WTC11 (cell line): ENCODE results near the gene GPC4. TPM values are rescaled to one million over a fixed set of nuclear protein-coding genes. Genes with fewer than 3 reads are reported as not detected.

Source experiments
- ATAC-seq: fragments of 200-7000 bp; cut with Tn5 transposase; 2 replicates; pipeline ENCODE4 v1.10.0; 2021; ENCODE audit warnings: mild to moderate bottlenecking, moderate library complexity
- CTCF ChIA-PET: fragments of 300-600 bp; sonication (Branson Sonifier 250); formaldehyde crosslinking; loops from one replicate; lab custom pipeline; 2021; ENCODE audit warnings: antibody characterized with exemption; lab: Charles Lee
- POLR2A ChIA-PET: fragments of 350-600 bp; sonication (Branson Sonifier 250); formaldehyde crosslinking; loops from one replicate; lab custom pipeline; 2021; ENCODE audit warnings: antibody characterized with exemption; lab: Charles Lee
- DNase-seq: peaks from one replicate; pipeline ENCODE4 v3.0.0; 2021; ENCODE audit warnings: low spot score
- H3K27ac Mint-ChIP-seq: 2 replicates; pipeline ENCODE4 v1.8.0; 2021; ENCODE audit warnings: mixed read lengths
- H3K27me3 Mint-ChIP-seq: 2 replicates; pipeline ENCODE4 v1.8.0; 2021; ENCODE audit warnings: low read depth, mild to moderate bottlenecking, moderate library complexity, mixed read lengths
- H3K36me3 Mint-ChIP-seq: 2 replicates; pipeline ENCODE4 v1.8.0; 2021; ENCODE audit warnings: mixed read lengths
- H3K4me1 Mint-ChIP-seq: 2 replicates; pipeline ENCODE4 v1.8.0; 2022; ENCODE audit warnings: mixed read lengths
- H3K4me3 Mint-ChIP-seq: 2 replicates; pipeline ENCODE4 v1.8.0; 2021; ENCODE audit warnings: mild to moderate bottlenecking, moderate library complexity, mixed read lengths
- H3K9me3 Mint-ChIP-seq: 2 replicates; pipeline ENCODE4 v1.8.0; 2021; ENCODE audit warnings: mixed read lengths
- ATF1 ChIP-seq: sonication (generic); formaldehyde crosslinking; IDR thresholded peaks from 2 replicates; pipeline ENCODE4 v1.8.1; 2023; ENCODE audit warnings: mild to moderate bottlenecking, moderate library complexity, missing genetic modification reagents
- CBFB ChIP-seq: sonication (generic); formaldehyde crosslinking; IDR thresholded peaks from 2 replicates; pipeline ENCODE4 v1.8.1; 2022; ENCODE audit warnings: mild to moderate bottlenecking, low read depth, missing genetic modification reagents
- CDX4 ChIP-seq: fragments of 250-450 bp; sonication (Bioruptor Pico); IDR thresholded peaks from 2 replicates; pipeline ENCODE4 v1.9.0; 2021; ENCODE audit warnings: moderate library complexity, mild to moderate bottlenecking, inconsistent platforms, borderline replicate concordance
- CREB1 ChIP-seq: sonication (generic); formaldehyde crosslinking; IDR thresholded peaks from 2 replicates; pipeline ENCODE4 v1.8.0; 2023; ENCODE audit warnings: mild to moderate bottlenecking, missing genetic modification reagents
- CREM ChIP-seq: sonication (generic); formaldehyde crosslinking; IDR thresholded peaks from 2 replicates; pipeline ENCODE4 v1.8.1; 2022; ENCODE audit warnings: mild to moderate bottlenecking, missing genetic modification reagents, moderate library complexity
- ETV6 ChIP-seq: sonication (generic); formaldehyde crosslinking; IDR thresholded peaks from 2 replicates; pipeline ENCODE4 v1.8.1; 2022; ENCODE audit warnings: mild to moderate bottlenecking, missing genetic modification reagents
- FOXP4 ChIP-seq: sonication (generic); formaldehyde crosslinking; IDR thresholded peaks from 2 replicates; pipeline ENCODE4 v1.8.0; 2022; ENCODE audit warnings: mild to moderate bottlenecking, missing genetic modification reagents
- HMGXB4 ChIP-seq: sonication (generic); formaldehyde crosslinking; IDR thresholded peaks from 2 replicates; pipeline ENCODE4 v1.8.1; 2023; ENCODE audit warnings: mild to moderate bottlenecking, moderate library complexity, missing genetic modification reagents
- IRF2 ChIP-seq: sonication (generic); formaldehyde crosslinking; IDR thresholded peaks from 2 replicates; pipeline ENCODE4 v1.8.0; 2022; ENCODE audit warnings: low read depth, missing genetic modification reagents, borderline replicate concordance
- JUN ChIP-seq: sonication (generic); formaldehyde crosslinking; IDR thresholded peaks from 2 replicates; pipeline ENCODE4 v1.8.0; 2023; ENCODE audit warnings: mild to moderate bottlenecking, missing genetic modification reagents
- MLX ChIP-seq: sonication (generic); formaldehyde crosslinking; IDR thresholded peaks from 2 replicates; pipeline ENCODE4 v1.8.1; 2023; ENCODE audit warnings: mild to moderate bottlenecking, missing genetic modification reagents, moderate library complexity
- NFATC4 ChIP-seq: fragments of 250-450 bp; sonication (Bioruptor Pico); IDR thresholded peaks from 2 replicates; pipeline ENCODE4 v1.9.0; 2021; ENCODE audit warnings: mild to moderate bottlenecking
- NR2C2 ChIP-seq: sonication (generic); formaldehyde crosslinking; IDR thresholded peaks from 2 replicates; pipeline ENCODE4 v1.8.0; 2022; ENCODE audit warnings: mild to moderate bottlenecking, missing genetic modification reagents
- OVOL2 ChIP-seq: fragments of 250-450 bp; sonication (Bioruptor Pico); IDR thresholded peaks from 2 replicates; pipeline ENCODE4 v1.9.0; 2021; ENCODE audit warnings: mild to moderate bottlenecking, borderline replicate concordance
- PRRX2 ChIP-seq: fragments of 250-450 bp; sonication (Bioruptor Pico); IDR thresholded peaks from 2 replicates; pipeline ENCODE4 v1.8.0; 2021; ENCODE audit warnings: mild to moderate bottlenecking
- SP1 ChIP-seq: sonication (generic); formaldehyde crosslinking; conservative IDR thresholded peaks from 2 replicates; pipeline ENCODE4 v1.8.1; 2022; ENCODE audit warnings: missing genetic modification reagents
- TEAD1 ChIP-seq: sonication (generic); formaldehyde crosslinking; IDR thresholded peaks from 2 replicates; pipeline ENCODE4 v1.8.0; 2022; ENCODE audit warnings: mild to moderate bottlenecking, missing genetic modification reagents
- ZMAT4 ChIP-seq: fragments of 250-450 bp; sonication (Bioruptor Pico); IDR thresholded peaks from 2 replicates; pipeline ENCODE4 v1.9.0; 2021; ENCODE audit warnings: mild to moderate bottlenecking
- ZNF396 ChIP-seq: fragments of 250-450 bp; sonication (Bioruptor Pico); IDR thresholded peaks from 2 replicates; pipeline ENCODE4 v1.8.0; 2021; ENCODE audit warnings: mild to moderate bottlenecking, moderate library complexity, borderline replicate concordance
- ZNF423 ChIP-seq: fragments of 250-450 bp; sonication (Bioruptor Pico); IDR thresholded peaks from 2 replicates; pipeline ENCODE4 v2.1.2; 2022; ENCODE audit warnings: mild to moderate bottlenecking, moderate library complexity
- total RNA-seq: library from RNA; stranded (reverse); gene quantifications from 3 replicates; pipeline ENCODE4 v1.2.3, GENCODE V29; 2021

Gene GPC4
- total RNA-seq, 1 experiment from 2014 or later, result 144 TPM

GRCh38 chrX:133440081-133440796 lies 24.9 kb upstream of the GPC4 start:
- Mint-ChIP-seq H3K27me3 (peaks cover 19% of the 10 kb centered on the region), H3K4me3 (peak overlapping the region; percentile 29; the same call in 1 of the 2 replicates), H3K9me3 (no peaks in the 10 kb centered on the region), H3K4me1 (peaks cover 73% of the 10 kb centered on the region), H3K27ac (peak overlapping the region; percentile 96), H3K36me3 (no peaks in the 10 kb centered on the region)
- ChIA-PET POLR2A (no interaction called here), CTCF (interaction anchor here (1.0 kb wide), 1 partner anchor 209 kb away, joined by 3 read pairs; no protein-coding TSS in a partner anchor)
- DNase-seq (peak; percentile 30), ATAC-seq (peak; percentile 71)
- TF ChIP-seq ETV6, result no peak
- TF ChIP-seq ZNF423 (CRISPR knock-in tag), result peak; percentile 73; the same call in 1 of the 2 replicates
- no peak for TF ChIP-seq NR2C2 (CRISPR knock-in tag)
- TF ChIP-seq TEAD1, result peak; percentile 59; the same call in 1 of the 2 replicates
- TF ChIP-seq FOXP4 (CRISPR knock-in tag), result 0 out of 2 replicates have a peak, but pooled peaks have one; percentile 17

- peak overlapping the region; percentile 80 for H3K27ac Mint-ChIP-seq
- 0 out of 2 replicates have a peak, but pooled peaks cover 2% of the 10 kb centered on the region for H3K36me3 Mint-ChIP-seq
- H3K9me3 Mint-ChIP-seq, result 0 out of 2 replicates have a peak, but pooled peaks cover 3% of the 10 kb centered on the region
- peaks cover 60% of the 10 kb centered on the region for H3K4me1 Mint-ChIP-seq
- ATAC-seq, result no peak
- H3K4me3 Mint-ChIP-seq, result peak overlapping the region; percentile 2; the same call in 1 of the 2 replicates
- CTCF ChIA-PET, result interaction anchor here (0.7 to 1.3 kb wide), 3 partner anchors 86 to 1047 kb away, joined by 3 read pairs; no protein-coding TSS in a partner anchor
- TF ChIP-seq ZMAT4 (CRISPR knock-in tag), result no peak
- no peak for TF ChIP-seq SP1 (CRISPR knock-in tag)
- TF ChIP-seq JUN (CRISPR knock-in tag), result no peak
- TF ChIP-seq CBFB, result no peak
- no peak for TF ChIP-seq ZNF396 (CRISPR knock-in tag)
- no peak for TF ChIP-seq HMGXB4 (CRISPR knock-in tag)
- TF ChIP-seq PRRX2 (CRISPR knock-in tag), result no peak
- TF ChIP-seq MLX (CRISPR knock-in tag), result no peak
- TF ChIP-seq IRF2 (CRISPR knock-in tag), result no peak
- no peak for TF ChIP-seq NFATC4
- TF ChIP-seq CDX4 (CRISPR knock-in tag), result no peak
- no peak for TF ChIP-seq OVOL2 (CRISPR knock-in tag)
- TF ChIP-seq CREB1, result no peak
- no peak for TF ChIP-seq ATF1 (CRISPR knock-in tag)
- TF ChIP-seq CREM, result no peak
- no peak for DNase-seq
- peaks cover 15% of the 10 kb centered on the region for H3K27me3 Mint-ChIP-seq
- POLR2A ChIA-PET, result interaction anchor here (0.5 kb wide), 1 partner anchor 100 kb away, joined by 4 read pairs; no protein-coding TSS in a partner anchor
Measured at GRCh38 chrX:133437766-133438165, 22.5 kb upstream of the GPC4 start.
